HEK293 (cell line): ENCODE data around the gene LSS.
A peak's percentile ranks its signal among the peaks of the same experiment; 100 is the strongest.
"Not testable (repeated sequence)": the region's sequence is repeated elsewhere in the genome, so short reads cannot be mapped to it uniquely, and the experiment has no call there.

Source experiments
- CTCF ChIA-PET: fragments of 350-600 bp; formaldehyde crosslinking; extraction: SDS; loops from one replicate; lab custom pipeline; 2021; ENCODE audit warnings: antibody characterized with exemption; lab: Yijun Ruan, JAX
- POLR2A ChIA-PET: fragments of 300-600 bp; formaldehyde crosslinking; extraction: SDS; loops from one replicate; lab custom pipeline; 2020; ENCODE audit warnings: antibody characterized with exemption, inconsistent platforms; lab: Yijun Ruan, JAX
- H3K27ac ChIP-seq: fragments of 200-500 bp; sonication (Bioruptor generic); 2 replicates; pipeline ENCODE4 v1.5.1; 2014; ENCODE audit warnings: low read depth, low read length, control low read depth, inconsistent platforms; ENCODE audit errors: extremely low read depth
- H3K36me3 ChIP-seq, 2 experiments: fragments of 200-500 bp in 1 of 2; sonication (Bioruptor generic) in 1 of 2; 1 replicate in 1 of 2; 2 replicates in 1 of 2; pipeline ENCODE4 v1.5.1; 2014 to 2017; ENCODE audit warnings: inconsistent platforms in 2 of 2, low read length in 2 of 2; ENCODE audit not compliant: control insufficient read depth in 2 of 2, insufficient read depth in 1 of 2
- H3K4me1 ChIP-seq: fragments of 200-500 bp; sonication (Bioruptor generic); 2 replicates; pipeline ENCODE4 v1.5.1; 2014; ENCODE audit warnings: mild to moderate bottlenecking, low read length, inconsistent platforms; ENCODE audit not compliant: control insufficient read depth, insufficient read depth
- H3K4me3 ChIP-seq: 2 replicates; pipeline ENCODE4 v1.5.1; 2011; ENCODE audit warnings: low read depth, mild to moderate bottlenecking, control low read depth, low read length, moderate library complexity
- H3K9me3 ChIP-seq: fragments of 200-500 bp; sonication (Bioruptor generic); 2 replicates; pipeline ENCODE4 v1.5.1; 2014; ENCODE audit warnings: low read depth, low read length, inconsistent platforms; ENCODE audit not compliant: control insufficient read depth, insufficient read depth
- GLIS1 ChIP-seq: fragments of 450-650 bp; formaldehyde crosslinking; IDR thresholded peaks from 2 replicates; pipeline ENCODE4 v1.5.1; 2016; ENCODE audit warnings: missing biosample characterization, missing genetic modification characterization
- KLF9 ChIP-seq: fragments of 450-650 bp; formaldehyde crosslinking; IDR thresholded peaks from 2 replicates; pipeline ENCODE4 v1.5.1; 2016; ENCODE audit warnings: missing biosample characterization, missing genetic modification characterization, low read depth
- TCF7L2 ChIP-seq: IDR thresholded peaks from 2 replicates; pipeline ENCODE4 v1.6.1; 2011; ENCODE audit warnings: low read depth, mild to moderate bottlenecking, inconsistent platforms, low read length, moderate library complexity, borderline replicate concordance
- ZBTB7A ChIP-seq: fragments of 450-650 bp; formaldehyde crosslinking; IDR thresholded peaks from 2 replicates; pipeline ENCODE4 v1.5.1; 2016; ENCODE audit warnings: low read depth, missing biosample characterization, missing genetic modification characterization
- ZBTB8A ChIP-seq: fragments of 450-650 bp; formaldehyde crosslinking; IDR thresholded peaks from 2 replicates; pipeline ENCODE4 v1.5.1; 2016; ENCODE audit warnings: missing biosample characterization, missing genetic modification characterization
- ZNF324 ChIP-seq: fragments of 450-650 bp; formaldehyde crosslinking; IDR thresholded peaks from 2 replicates; pipeline ENCODE4 v1.5.1; 2016; ENCODE audit warnings: missing biosample characterization, missing genetic modification characterization
- ZNF341 ChIP-seq: fragments of 450-650 bp; formaldehyde crosslinking; IDR thresholded peaks from 2 replicates; pipeline ENCODE4; 2016; ENCODE audit warnings: low read depth, missing biosample characterization, missing genetic modification characterization
- ZNF433 ChIP-seq: fragments of 450-650 bp; formaldehyde crosslinking; IDR thresholded peaks from 2 replicates; pipeline ENCODE4 v1.5.1; 2016; ENCODE audit warnings: missing biosample characterization, missing genetic modification characterization, low read depth
- ZNF561 ChIP-seq: fragments of 450-650 bp; IDR thresholded peaks from 2 replicates; pipeline ENCODE4 v1.5.1; 2018; ENCODE audit warnings: missing biosample characterization, missing genetic modification characterization, borderline replicate concordance
- ZNF626 ChIP-seq: fragments of 450-650 bp; sonication (Bioruptor Pico); formaldehyde crosslinking; IDR thresholded peaks from 2 replicates; pipeline ENCODE4 v1.5.1; 2018; ENCODE audit warnings: missing biosample characterization, missing genetic modification characterization, inconsistent platforms
- ZNF747 ChIP-seq: fragments of 450-650 bp; formaldehyde crosslinking; IDR thresholded peaks from 2 replicates; pipeline ENCODE4 v1.5.1; 2016; ENCODE audit warnings: missing biosample characterization, missing genetic modification characterization
- ZNF785 ChIP-seq: fragments of 450-650 bp; formaldehyde crosslinking; IDR thresholded peaks from 2 replicates; pipeline ENCODE4 v1.5.1; 2016; ENCODE audit warnings: missing biosample characterization, missing genetic modification characterization
- ZNF837 ChIP-seq: fragments of 450-650 bp; formaldehyde crosslinking; IDR thresholded peaks from 2 replicates; pipeline ENCODE4 v1.5.1; 2016; ENCODE audit warnings: missing biosample characterization, missing genetic modification characterization
- ZXDB ChIP-seq: fragments of 450-650 bp; formaldehyde crosslinking; IDR thresholded peaks from 2 replicates; pipeline ENCODE4 v1.5.1; 2016; ENCODE audit warnings: missing biosample characterization, missing genetic modification characterization
- TF ChIP-seq, protein P1 (sequence below): fragments of 450-650 bp; formaldehyde crosslinking; IDR thresholded peaks from 2 replicates; pipeline ENCODE4 v1.5.0; 2017; ENCODE audit warnings: missing biosample characterization, missing genetic modification characterization, borderline replicate concordance
- TF ChIP-seq, protein P2 (sequence below): fragments of 450-650 bp; formaldehyde crosslinking; IDR thresholded peaks from 2 replicates; pipeline ENCODE4 v1.5.1; 2016; ENCODE audit warnings: missing biosample characterization, missing genetic modification characterization
- TF ChIP-seq, protein P3 (sequence below): fragments of 450-650 bp; formaldehyde crosslinking; conservative IDR thresholded peaks from 2 replicates; pipeline ENCODE4 v1.5.1; 2016; ENCODE audit warnings: low read depth, missing biosample characterization, missing genetic modification characterization
- TF ChIP-seq, protein P4 (sequence below): fragments of 450-650 bp; formaldehyde crosslinking; IDR thresholded peaks from 2 replicates; pipeline ENCODE4 v1.5.1; 2016; ENCODE audit warnings: missing biosample characterization, missing genetic modification characterization

Gene LSS

GRCh38 chr21:46243960-46244361 is 15.4 kb upstream of the LSS start (continued):
- no peak for TF ChIP-seq KLF9 (tag by site-specific recombination)
- TF ChIP-seq, protein P1, sequence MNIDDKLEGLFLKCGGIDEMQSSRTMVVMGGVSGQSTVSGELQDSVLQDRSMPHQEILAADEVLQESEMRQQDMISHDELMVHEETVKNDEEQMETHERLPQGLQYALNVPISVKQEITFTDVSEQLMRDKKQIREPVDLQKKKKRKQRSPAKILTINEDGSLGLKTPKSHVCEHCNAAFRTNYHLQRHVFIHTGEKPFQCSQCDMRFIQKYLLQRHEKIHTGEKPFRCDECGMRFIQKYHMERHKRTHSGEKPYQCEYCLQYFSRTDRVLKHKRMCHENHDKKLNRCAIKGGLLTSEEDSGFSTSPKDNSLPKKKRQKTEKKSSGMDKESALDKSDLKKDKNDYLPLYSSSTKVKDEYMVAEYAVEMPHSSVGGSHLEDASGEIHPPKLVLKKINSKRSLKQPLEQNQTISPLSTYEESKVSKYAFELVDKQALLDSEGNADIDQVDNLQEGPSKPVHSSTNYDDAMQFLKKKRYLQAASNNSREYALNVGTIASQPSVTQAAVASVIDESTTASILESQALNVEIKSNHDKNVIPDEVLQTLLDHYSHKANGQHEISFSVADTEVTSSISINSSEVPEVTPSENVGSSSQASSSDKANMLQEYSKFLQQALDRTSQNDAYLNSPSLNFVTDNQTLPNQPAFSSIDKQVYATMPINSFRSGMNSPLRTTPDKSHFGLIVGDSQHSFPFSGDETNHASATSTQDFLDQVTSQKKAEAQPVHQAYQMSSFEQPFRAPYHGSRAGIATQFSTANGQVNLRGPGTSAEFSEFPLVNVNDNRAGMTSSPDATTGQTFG = no peak
- TF ChIP-seq ZNF747 (tag by site-specific recombination) = no peak
- TF ChIP-seq, protein P2, sequence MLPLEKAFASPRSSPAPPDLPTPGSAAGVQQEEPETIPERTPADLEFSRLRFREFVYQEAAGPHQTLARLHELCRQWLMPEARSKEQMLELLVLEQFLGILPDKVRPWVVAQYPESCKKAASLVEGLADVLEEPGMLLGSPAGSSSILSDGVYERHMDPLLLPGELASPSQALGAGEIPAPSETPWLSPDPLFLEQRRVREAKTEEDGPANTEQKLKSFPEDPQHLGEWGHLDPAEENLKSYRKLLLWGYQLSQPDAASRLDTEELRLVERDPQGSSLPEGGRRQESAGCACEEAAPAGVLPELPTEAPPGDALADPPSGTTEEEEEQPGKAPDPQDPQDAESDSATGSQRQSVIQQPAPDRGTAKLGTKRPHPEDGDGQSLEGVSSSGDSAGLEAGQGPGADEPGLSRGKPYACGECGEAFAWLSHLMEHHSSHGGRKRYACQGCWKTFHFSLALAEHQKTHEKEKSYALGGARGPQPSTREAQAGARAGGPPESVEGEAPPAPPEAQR (tag by site-specific recombination) = no peak
- TF ChIP-seq ZNF561 (tag by site-specific recombination) = no peak
- TF ChIP-seq ZNF433 = no peak
- TF ChIP-seq, protein P3, sequence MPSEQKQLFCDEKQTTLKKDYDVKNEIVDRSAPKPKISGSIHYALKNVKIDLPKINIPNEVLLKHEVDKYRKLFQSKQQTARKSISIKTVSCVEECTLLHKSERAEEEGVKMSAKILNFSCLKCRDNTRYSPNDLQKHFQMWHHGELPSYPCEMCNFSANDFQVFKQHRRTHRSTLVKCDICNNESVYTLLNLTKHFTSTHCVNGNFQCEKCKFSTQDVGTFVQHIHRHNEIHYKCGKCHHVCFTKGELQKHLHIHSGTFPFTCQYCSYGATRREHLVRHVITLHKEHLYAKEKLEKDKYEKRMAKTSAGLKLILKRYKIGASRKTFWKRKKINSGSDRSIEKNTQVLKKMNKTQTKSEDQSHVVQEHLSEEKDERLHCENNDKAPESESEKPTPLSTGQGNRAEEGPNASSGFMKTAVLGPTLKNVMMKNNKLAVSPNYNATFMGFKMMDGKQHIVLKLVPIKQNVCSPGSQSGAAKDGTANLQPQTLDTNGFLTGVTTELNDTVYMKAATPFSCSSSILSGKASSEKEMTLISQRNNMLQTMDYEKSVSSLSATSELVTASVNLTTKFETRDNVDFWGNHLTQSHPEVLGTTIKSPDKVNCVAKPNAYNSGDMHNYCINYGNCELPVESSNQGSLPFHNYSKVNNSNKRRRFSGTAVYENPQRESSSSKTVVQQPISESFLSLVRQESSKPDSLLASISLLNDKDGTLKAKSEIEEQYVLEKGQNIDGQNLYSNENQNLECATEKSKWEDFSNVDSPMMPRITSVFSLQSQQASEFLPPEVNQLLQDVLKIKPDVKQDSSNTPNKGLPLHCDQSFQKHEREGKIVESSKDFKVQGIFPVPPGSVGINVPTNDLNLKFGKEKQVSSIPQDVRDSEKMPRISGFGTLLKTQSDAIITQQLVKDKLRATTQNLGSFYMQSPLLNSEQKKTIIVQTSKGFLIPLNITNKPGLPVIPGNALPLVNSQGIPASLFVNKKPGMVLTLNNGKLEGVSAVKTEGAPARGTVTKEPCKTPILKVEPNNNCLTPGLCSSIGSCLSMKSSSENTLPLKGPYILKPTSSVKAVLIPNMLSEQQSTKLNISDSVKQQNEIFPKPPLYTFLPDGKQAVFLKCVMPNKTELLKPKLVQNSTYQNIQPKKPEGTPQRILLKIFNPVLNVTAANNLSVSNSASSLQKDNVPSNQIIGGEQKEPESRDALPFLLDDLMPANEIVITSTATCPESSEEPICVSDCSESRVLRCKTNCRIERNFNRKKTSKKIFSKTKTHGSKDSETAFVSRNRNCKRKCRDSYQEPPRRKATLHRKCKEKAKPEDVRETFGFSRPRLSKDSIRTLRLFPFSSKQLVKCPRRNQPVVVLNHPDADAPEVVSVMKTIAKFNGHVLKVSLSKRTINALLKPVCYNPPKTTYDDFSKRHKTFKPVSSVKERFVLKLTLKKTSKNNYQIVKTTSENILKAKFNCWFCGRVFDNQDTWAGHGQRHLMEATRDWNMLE = no peak
- no peak for TF ChIP-seq ZNF785 (tag by site-specific recombination)

DNA sequence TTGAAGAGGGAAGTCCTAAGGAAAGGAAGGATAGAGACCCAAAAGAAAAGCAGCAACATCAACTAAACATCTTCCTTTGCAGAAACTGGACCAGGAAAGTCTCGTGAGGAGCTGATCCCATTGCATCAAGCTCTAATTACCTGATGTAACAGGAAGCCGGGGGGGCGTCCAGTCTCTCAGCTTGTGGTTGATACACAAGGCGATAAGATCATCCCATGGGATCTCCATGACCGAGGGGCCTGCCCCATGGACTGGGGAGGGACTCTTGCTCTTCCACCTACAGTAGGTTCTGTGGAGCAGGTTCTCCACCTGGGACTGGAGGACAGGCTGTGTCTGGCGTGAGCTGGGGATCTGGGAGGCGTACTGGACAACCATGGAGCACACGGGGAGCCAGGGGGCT is 14.8 kb upstream of the LSS start:
- Histone ChIP-seq H3K36me3 (peaks cover 61 to 95% of the 10 kb centered on the region in 2 experiments), H3K4me3 (no peak overlapping the region), H3K27ac (no peak overlapping the region), H3K9me3 (no peaks in the 10 kb centered on the region), H3K4me1 (no peaks in the 10 kb centered on the region)
- TF ChIP-seq, protein P4, sequence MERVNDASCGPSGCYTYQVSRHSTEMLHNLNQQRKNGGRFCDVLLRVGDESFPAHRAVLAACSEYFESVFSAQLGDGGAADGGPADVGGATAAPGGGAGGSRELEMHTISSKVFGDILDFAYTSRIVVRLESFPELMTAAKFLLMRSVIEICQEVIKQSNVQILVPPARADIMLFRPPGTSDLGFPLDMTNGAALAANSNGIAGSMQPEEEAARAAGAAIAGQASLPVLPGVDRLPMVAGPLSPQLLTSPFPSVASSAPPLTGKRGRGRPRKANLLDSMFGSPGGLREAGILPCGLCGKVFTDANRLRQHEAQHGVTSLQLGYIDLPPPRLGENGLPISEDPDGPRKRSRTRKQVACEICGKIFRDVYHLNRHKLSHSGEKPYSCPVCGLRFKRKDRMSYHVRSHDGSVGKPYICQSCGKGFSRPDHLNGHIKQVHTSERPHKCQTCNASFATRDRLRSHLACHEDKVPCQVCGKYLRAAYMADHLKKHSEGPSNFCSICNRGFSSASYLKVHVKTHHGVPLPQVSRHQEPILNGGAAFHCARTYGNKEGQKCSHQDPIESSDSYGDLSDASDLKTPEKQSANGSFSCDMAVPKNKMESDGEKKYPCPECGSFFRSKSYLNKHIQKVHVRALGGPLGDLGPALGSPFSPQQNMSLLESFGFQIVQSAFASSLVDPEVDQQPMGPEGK = peak; percentile 34
- no peak for TF ChIP-seq TCF7L2
- no peak for TF ChIP-seq ZNF837 (tag by site-specific recombination)
- TF ChIP-seq GLIS1 (tag by site-specific recombination) = peak; percentile 90
- peak; percentile 43; the same call in 1 of the 2 replicates for TF ChIP-seq ZNF341 (tag by site-specific recombination)
- TF ChIP-seq ZXDB (tag by site-specific recombination) = no peak
- TF ChIP-seq ZNF324 (tag by site-specific recombination) = no peak
- TF ChIP-seq ZBTB8A (tag by site-specific recombination) = no peak
- TF ChIP-seq ZBTB7A (tag by site-specific recombination) = no peak
- TF ChIP-seq ZNF626 = no peak
- POLR2A ChIA-PET = interaction anchor here (1.2 kb wide), 1 partner anchor 11 kb away, joined by 3 read pairs; no protein-coding TSS in a partner anchor
- CTCF ChIA-PET = interaction anchor here (1.4 kb wide), 1 partner anchor 9 kb away, joined by 3 read pairs; no protein-coding TSS in a partner anchor

DNA sequence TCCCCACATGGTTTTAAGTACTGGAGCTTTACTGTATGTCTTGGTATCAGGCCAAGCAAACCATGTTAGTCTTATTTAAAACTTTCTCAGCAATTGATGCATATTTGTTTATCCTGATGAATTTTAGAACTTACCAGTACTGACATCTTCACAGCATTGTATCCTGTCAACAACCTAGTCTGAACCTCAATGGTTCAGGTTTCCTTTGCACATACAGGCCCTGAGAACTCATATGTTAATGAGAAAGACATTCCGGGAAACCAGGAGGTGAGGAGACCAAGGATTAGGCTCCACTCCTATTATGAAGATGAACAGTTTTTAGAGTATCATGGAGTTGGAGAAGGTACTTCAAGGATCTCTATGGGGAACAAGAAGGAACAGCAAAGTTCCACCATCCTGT is 13.0 kb upstream of the LSS start:
- POLR2A ChIA-PET = interaction anchor here (0.7 kb wide), 1 partner anchor 13 kb away, joined by 3 read pairs; the partner anchor contains the start of gene LSS
- CTCF ChIA-PET = interaction anchor here (1.4 kb wide), 1 partner anchor 11 kb away, joined by 7 read pairs; no protein-coding TSS in a partner anchor

More for the DNA sequence above, 13.0 kb upstream of the LSS start:
- not testable (repeated sequence) for H3K9me3 ChIP-seq, H3K27ac ChIP-seq, H3K4me1 ChIP-seq, H3K4me3 ChIP-seq
- peaks cover 62 to 88% of the 10 kb centered on the region in 2 experiments for H3K36me3 ChIP-seq
